Cardiac septum (tissue), 1 donor: Measurements from ENCODE around the gene SLC29A1. TPM values are rescaled to one million over a fixed set of nuclear protein-coding genes. Genes with fewer than 3 reads are reported as not detected.

Source experiments
- DNase-seq: peaks from one replicate; pipeline ENCODE4 v3.0.0-alpha.2; 2020; ENCODE audit warnings: low spot score
- intact Hi-C: fragments of 100-400 bp; cut with DNase I; formaldehyde crosslinking; loops from one replicate; pipeline ENCODE4 v1.14.0; 2022
- total RNA-seq: library from RNA; stranded (reverse); fragmentation: NEBNext Ultra II Directional; extraction: Animal tissue kit (Norgen Biotek cat#: 25700); gene quantifications from one replicate; pipeline ENCODE4 v1.2.1, GENCODE V29; 2021
- donor health status: DM: no; HTN: no; CAD: no.

Gene SLC29A1
- total RNA-seq, 1 donor from 2014 or later: 105 TPM

DNA sequence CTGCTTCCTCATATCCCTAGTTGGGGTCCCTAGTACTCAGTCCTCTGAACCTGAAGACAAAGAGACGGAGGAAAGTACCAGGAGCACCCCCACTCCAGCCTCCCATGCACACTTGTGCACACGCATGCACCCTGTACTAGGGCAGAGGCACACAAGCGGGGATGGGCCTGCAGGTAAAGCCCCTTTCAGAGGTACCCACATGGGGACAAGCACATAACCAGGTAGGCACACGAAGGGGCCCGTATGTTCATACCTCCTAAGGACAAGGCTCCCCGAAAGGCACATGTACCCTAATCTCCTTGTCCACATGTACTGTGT, 48.0 kb downstream of the SLC29A1 start:
- intact Hi-C loops: no loop called here
- DNase-seq: no peak

DNA sequence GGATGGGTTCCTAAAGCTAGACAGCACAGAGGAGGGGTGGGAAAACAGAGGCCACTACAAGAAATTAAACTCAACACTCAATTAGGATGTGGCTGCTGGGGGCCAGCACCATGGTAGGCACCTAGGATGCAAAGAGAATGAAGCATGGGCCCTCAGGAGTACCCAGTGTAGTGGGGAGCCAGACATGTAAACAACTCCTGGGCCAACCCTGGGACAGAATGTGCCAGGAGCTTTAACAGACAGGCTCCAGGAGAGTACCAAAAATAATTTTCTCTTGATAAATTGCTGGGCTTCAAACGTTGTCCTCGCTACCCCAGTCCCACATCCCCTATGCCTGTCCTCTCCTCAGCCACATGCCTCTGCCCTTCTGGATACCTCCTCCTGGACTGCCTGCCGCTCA, 48.5 kb downstream of the SLC29A1 start:
- intact Hi-C loops: no loop called here
- no peak for DNase-seq

DNA sequence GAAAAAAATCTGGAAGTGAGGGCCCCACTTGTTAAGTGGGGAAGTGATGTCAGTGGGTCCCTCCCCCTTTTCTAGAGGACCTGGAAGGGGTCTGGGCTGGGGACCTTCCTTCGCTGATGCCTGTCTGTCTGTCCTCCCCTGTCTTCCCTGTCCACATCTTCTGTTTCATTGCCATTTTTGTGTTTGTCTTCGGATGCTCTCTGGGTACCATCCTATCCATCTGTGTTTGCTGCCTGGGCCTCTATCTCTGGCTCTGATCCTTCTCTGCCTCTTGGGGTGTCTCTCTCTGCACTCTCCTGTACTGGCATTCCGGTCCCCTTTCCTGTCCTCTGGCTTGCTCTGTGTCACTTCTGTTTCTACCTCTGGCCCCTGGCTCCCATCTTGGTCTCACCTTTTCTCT, 49.1 kb downstream of the SLC29A1 start:
- intact Hi-C loops: no loop called here
- DNase-seq: no peak

DNA sequence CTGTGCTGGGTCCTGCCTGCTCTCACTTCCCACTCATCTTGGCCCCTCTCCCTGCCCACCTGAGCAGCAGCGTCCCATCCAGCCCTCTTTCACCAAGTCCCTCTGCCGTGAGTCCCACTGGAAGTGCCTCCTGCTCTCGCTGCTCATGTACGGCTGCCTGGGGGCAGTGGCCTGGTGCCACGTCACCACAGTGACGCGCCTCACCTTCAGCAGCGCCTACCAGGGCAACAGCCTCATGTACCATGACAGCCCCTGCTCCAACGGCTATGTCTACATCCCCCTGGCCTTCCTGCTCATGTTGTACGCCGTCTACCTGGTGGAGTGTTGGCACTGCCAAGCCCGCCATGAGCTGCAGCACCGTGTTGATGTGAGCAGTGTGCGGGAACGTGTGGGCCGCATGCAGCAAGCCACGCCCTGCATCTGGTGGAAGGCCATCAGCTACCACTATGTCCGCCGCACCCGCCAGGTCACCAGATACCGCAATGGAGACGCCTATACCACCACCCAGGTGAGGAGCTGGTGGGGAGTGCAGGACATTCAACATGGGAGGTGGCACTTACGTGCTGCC, 49.7 kb downstream of the SLC29A1 start:
- intact Hi-C loops: no loop called here

DNA sequence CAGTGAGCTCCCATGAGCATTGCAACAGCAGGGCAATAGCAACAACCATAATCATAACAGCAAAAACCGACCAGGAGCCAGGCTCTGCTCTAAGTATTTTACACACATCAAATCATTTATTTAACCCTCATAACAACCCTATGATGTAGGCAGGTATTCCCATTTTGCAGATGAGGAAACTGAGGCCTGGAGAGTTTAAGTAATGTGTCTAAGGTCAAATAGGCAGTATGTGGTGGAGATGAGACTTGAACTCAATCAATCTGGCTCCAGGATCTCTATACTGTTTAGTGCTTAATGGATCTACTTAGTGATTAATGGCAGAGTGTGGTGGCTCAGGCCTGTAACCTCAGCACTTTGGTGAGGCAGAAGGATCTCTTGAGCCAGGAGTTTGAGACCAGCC, 50.2 kb downstream of the SLC29A1 start:
- intact Hi-C loops: no loop called here
- no peak for DNase-seq

More for the DNA sequence above, 49.7 kb downstream of the SLC29A1 start:
- no peak for DNase-seq

DNA sequence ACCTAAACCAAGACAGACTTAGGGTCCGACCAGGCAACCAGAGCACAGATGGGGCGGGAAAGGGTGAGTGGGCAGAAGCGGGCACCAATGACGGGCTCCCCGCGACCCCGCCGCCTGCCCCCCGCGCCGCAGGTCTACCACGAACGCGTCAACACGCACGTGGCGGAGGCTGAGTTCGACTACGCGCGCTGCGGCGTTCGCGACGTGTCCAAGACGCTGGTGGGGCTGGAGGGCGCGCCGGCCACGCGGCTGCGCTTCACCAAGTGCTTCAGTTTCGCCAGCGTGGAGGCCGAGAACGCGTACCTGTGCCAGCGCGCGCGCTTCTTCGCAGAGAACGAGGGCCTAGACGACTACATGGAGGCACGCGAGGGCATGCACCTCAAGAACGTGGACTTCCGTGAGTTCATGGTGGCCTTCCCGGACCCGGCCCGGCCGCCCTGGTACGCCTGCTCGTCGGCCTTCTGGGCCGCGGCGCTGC, 51.9 kb downstream of the SLC29A1 start:
- intact Hi-C loops: no loop called here
- no peak for DNase-seq

DNA sequence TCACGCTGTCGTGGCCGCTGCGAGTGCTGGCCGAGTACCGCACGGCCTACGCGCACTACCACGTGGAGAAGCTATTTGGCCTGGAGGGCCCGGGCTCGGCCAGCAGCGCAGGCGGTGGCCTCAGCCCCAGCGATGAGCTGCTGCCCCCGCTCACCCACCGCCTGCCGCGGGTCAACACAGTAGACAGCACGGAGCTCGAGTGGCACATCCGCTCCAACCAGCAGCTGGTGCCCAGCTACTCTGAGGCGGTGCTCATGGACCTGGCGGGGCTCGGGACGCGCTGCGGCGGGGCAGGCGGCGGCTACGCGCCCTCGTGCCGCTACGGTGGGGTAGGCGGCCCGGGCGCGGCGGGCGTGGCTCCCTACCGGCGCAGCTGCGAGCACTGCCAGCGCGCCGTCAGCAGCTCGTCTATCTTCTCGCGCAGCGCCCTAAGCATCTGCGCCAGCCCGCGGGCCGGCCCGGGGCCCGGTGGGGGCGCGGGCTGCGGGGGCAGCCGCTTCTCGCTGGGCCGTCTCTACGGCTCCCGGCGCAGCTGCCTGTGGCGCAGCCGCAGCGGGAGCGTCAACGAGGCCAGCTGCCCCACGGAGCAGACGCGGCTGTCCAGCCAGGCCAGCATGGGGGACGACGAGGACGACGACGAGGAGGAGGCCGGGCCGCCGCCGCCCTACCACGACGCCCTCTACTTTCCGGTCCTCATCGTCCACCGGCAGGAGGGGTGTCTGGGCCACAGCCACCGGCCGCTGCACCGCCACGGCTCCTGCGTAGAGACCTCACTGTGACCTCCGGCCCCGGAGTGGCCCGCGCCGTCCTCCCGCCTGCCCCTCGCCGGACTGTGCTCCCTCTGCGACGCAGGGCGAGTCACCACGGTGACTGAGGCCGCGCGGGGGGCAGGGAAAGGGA, 52.6 kb downstream of the SLC29A1 start:
- no peak for DNase-seq
- intact Hi-C loops: no loop called here

DNA sequence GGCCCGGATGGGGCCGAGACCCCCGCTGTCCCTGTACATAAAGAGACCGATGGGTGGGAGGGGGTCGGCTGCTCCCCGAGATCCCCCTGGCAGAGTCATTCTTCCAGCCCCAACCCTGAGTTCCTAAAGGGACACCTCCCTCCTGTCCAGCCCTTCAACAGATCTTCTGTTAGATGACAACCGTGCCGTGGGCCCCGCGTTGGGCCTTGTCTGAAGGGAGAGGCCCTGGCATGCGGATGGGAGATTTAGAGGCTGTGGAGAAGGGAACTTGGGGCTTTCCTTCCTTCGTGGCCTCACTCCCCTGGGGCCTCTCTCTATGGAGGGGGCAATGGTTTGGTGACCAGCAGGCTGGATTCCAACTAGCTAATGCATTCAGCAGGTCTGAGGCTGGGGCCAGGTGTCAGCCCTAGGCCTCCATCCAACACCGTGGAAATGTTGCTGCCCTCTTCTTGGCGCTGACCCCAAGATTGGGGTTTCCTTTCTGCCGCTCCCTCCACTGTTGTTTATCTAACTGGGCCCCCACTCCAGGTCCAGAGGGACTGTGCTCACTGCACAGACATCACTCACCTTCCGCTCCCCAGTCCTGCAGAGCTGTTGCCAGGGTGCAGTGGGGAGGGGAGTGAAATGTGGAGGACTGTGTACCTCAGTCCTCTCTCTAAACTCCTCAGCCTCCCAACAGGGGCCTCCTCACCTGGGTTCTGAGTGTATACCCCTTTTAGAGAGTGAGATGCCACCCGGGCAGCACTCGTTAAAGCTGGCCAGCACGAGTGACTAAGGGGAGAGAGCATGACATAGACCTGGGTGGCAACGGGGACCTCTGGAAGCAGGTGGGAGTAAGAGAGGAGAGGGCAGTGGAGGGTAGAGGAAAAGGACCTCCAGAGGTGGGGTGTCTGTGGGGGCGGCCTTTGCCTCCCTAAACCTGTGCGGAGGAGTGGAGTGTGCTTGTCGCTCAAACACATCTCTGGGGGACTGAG, 53.6 kb downstream of the SLC29A1 start:
- no peak for DNase-seq
- intact Hi-C loops: no loop called here

DNA sequence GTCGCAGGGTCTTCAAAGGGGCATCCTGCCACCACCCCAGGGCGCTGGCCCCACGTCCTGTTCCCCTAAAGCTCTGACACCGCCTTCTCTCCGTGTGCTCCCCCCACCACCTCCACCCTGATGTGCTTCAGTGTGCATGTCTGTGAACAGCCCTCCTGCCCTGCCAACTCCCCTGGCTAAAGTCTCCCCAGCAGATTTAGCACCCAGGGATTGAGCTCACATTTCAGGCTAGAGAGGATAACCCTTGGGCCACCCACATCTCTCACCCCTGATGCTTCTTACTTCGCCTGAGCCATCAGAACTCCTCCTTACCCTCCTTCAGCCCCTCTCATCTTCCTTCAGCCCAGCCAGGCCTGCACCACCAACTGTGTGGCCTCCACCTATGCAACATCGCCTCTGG, 54.4 kb downstream of the SLC29A1 start:
- no peak for DNase-seq
- intact Hi-C loops: no loop called here

DNA sequence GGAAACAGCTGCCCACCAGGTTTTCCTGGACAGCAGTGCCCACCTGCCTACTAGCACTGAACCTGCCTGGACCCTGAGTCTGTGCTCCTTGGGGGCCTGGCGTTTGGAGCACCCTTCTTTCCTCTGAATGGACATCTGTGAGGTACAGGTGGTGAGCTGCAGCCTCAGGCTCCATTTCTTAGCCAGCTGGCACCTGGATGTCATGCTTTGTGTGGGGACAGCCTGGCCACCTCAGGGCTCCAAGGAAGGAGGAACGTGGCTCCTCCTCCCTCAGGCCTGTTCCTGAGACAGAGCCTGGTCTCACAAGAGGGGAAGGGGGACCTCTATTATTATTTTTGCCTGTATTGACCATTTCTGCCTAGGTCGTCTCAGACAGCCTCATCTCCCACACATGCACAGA, 54.9 kb downstream of the SLC29A1 start:
- DNase-seq: no peak
- intact Hi-C loops: no loop called here

DNA sequence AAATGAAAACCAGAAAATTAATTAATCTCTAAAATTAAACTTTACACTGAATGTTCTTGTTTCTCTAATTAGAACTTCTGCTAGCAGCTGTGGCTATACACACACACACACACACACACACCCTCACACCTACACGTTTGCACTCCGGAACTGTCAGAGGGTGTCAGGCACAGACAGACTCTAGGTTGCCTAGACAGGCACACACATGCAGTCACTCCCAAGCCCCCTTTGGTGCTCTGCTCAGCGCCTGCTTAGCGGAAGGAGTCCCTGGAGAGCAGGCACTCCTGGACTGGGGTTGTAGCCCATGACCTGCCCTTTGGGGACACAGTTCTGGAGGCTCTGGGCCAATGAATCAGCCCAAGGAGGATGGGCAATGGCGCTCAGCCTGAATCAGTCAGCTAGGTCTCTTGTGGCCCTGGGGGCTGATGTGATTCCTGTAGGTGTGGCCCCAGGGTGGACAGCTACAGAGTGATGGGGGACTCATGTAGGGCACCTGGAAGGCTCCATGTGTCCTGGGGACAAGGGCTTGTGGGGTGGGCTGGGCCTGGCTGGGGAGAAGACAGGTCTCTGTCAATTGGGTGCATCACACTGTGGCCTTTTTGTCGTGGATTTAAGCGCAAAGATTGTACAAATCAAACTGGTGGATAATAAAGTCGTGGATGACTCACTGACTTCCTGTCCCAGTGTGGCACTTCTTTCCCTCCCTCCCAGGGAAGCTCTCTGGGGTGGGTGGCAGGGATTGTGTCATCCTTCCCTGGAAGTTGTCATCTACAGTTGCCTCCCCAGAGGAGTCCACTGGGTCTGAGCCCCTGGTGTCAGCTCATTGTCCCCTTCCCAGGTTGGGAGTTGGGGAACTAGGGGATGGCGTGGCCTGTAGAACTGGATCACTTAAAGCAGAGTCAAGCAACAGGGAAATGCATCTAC, 55.6 kb downstream of the SLC29A1 start:
- intact Hi-C loops: no loop called here
- DNase-seq: no peak

Other genes starting within 250 kb of the SLC29A1 start
- gene MRPL14, start 96.1 kb upstream of the SLC29A1 start, total RNA-seq: 36.7 TPM
- gene TMEM63B, start 96.0 kb upstream of the SLC29A1 start, total RNA-seq: 39.6 TPM
- 0.78 TPM for gene CAPN11, start 64.8 kb upstream of the SLC29A1 start, total RNA-seq
- gene MYMX, start 6.7 kb upstream of the SLC29A1 start, total RNA-seq: 0.30 TPM
- 873 TPM for gene HSP90AB1, start 23.5 kb downstream of the SLC29A1 start, total RNA-seq
- 23.2 TPM for gene SLC35B2, start 33.9 kb downstream of the SLC29A1 start, total RNA-seq
- 4.7 TPM for gene NFKBIE, start 42.0 kb downstream of the SLC29A1 start, total RNA-seq
- gene TMEM151B, start 46.9 kb downstream of the SLC29A1 start, total RNA-seq: 0.08 TPM
- gene AARS2, start 89.8 kb downstream of the SLC29A1 start, total RNA-seq: 7.8 TPM
- gene SPATS1, start 119.1 kb downstream of the SLC29A1 start, total RNA-seq: not detected
- gene CDC5L, start 164.1 kb downstream of the SLC29A1 start, total RNA-seq: 20.7 TPM